Epithelial cell of esophagus (primary cell): Measurements from ENCODE around the gene CTDNEP1.

Experiments used
- DNase-seq: peaks from one replicate; pipeline ENCODE4 v3.0.0; 2010; ENCODE audit warnings: low read depth
- H3K4me3 ChIP-seq: 2 replicates; pipeline ENCODE4 v1.5.1; 2011; ENCODE audit warnings: mild to moderate bottlenecking, low read length, control low read depth
- CTCF ChIP-seq: IDR thresholded peaks from 2 replicates; pipeline ENCODE4 v1.5.1; 2011; ENCODE audit warnings: low read depth, mild to moderate bottlenecking, low read length, control low read depth, inconsistent platforms; ENCODE audit not compliant: insufficient read depth; ENCODE audit errors: missing control alignments

Gene CTDNEP1

DNA sequence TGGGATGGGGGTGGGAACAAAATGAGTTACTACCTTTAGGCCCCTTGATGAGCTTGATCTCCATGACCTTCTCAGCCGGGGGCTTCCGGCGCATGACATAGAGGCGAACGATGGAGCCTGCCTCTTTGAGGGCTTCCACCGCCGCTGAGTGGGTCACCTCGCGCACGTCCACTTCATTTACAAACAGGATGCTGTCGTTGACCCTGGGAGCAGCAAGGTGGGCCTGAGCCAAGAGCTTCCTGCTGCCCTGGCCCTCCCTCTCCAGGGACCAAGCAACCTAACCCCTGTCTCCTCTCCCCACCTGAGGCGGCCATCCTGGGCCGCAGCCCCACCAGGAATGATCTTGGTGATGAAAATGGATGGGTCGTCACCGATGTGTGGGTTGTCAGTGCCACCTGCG is 48.1 kb downstream of the CTDNEP1 start:
- TF ChIP-seq CTCF, result no peak
- no peak overlapping the region for H3K4me3 ChIP-seq
- no peak for DNase-seq

- DNase-seq, result no peak
- TF ChIP-seq CTCF, result no peak
- H3K4me3 ChIP-seq, result no peak overlapping the region
These were observed 54.7 kb downstream of the CTDNEP1 start for GRCh38 chr17:7196651-7197401.

- no peak for TF ChIP-seq CTCF
- no peak overlapping the region for H3K4me3 ChIP-seq
- DNase-seq, result no peak
These were observed 55.6 kb downstream of the CTDNEP1 start for GRCh38 chr17:7195971-7196370.
